H9 (cell line): Measurements from ENCODE around the gene CHRNA3. TPM values are rescaled to one million over a fixed set of nuclear protein-coding genes. Genes with fewer than 3 reads are reported as not detected.

Source experiments
- DNase-seq: peaks from one replicate; pipeline ENCODE4 v3.0.0-alpha.2; 2017
- H2AFZ ChIP-seq: one replicate; pipeline ENCODE4 v1.6.1; 2013; ENCODE audit warnings: mild to moderate bottlenecking, low read length, control low read depth, moderate library complexity
- H2AK5ac ChIP-seq: 2 replicates; pipeline ENCODE4 v1.6.1; 2013; ENCODE audit warnings: low read length, control low read depth, mixed read lengths; ENCODE audit not compliant: insufficient read length
- H2BK120ac ChIP-seq: one replicate; pipeline ENCODE4 v1.6.1; 2013; ENCODE audit warnings: low read depth, mild to moderate bottlenecking, low read length, control low read depth, inconsistent platforms; ENCODE audit not compliant: poor library complexity, severe bottlenecking
- H2BK12ac ChIP-seq: 2 replicates; pipeline ENCODE4 v1.6.1; 2013; ENCODE audit warnings: low read length, control low read depth, mixed read lengths, low read depth; ENCODE audit not compliant: insufficient read length
- H2BK15ac ChIP-seq: 2 replicates; pipeline ENCODE4 v1.6.1; 2013; ENCODE audit warnings: low read depth, low read length, control low read depth
- H2BK20ac ChIP-seq: one replicate; pipeline ENCODE4 v1.6.1; 2013; ENCODE audit warnings: low read depth, mild to moderate bottlenecking, low read length, control low read depth, inconsistent platforms; ENCODE audit not compliant: poor library complexity, severe bottlenecking
- H2BK5ac ChIP-seq: 2 replicates; pipeline ENCODE4 v1.6.1; 2013; ENCODE audit warnings: low read length, control low read depth, mixed read lengths; ENCODE audit not compliant: insufficient read length
- H3K14ac ChIP-seq: 2 replicates; pipeline ENCODE4 v1.6.1; 2013; ENCODE audit warnings: low read length, control low read depth; ENCODE audit not compliant: insufficient read depth
- H3K18ac ChIP-seq: 2 replicates; pipeline ENCODE4 v1.6.1; 2013; ENCODE audit warnings: low read depth, mild to moderate bottlenecking, mixed read lengths, low read length, control low read depth; ENCODE audit not compliant: insufficient read length
- H3K23ac ChIP-seq: 2 replicates; pipeline ENCODE4 v1.6.1; 2013; ENCODE audit warnings: low read length, control low read depth, mixed read lengths, low read depth; ENCODE audit not compliant: insufficient read length
- H3K23me2 ChIP-seq: 2 replicates; pipeline ENCODE4 v1.6.1; 2013; ENCODE audit warnings: low read depth, mild to moderate bottlenecking, mixed read lengths, low read length, control low read depth; ENCODE audit not compliant: insufficient read length, poor library complexity, severe bottlenecking
- H3K27ac ChIP-seq: 2 replicates; pipeline ENCODE4 v1.5.1; 2013; ENCODE audit warnings: low read length, control low read depth, mixed read lengths, low read depth; ENCODE audit not compliant: insufficient read length
- H3K27me3 ChIP-seq: 2 replicates; pipeline ENCODE4 v1.6.1; 2013; ENCODE audit warnings: low read length, control low read depth, inconsistent platforms; ENCODE audit not compliant: insufficient read depth
- H3K4ac ChIP-seq: 2 replicates; pipeline ENCODE4 v1.6.1; 2013; ENCODE audit warnings: low read depth, mild to moderate bottlenecking, control low read depth, inconsistent platforms, low read length, moderate library complexity
- H3K4me1 ChIP-seq: 2 replicates; pipeline ENCODE4 v1.6.1; 2013; ENCODE audit warnings: low read length, control low read depth, inconsistent platforms; ENCODE audit not compliant: insufficient read depth
- H3K4me2 ChIP-seq: 2 replicates; pipeline ENCODE4 v1.6.1; 2013; ENCODE audit warnings: low read length, control low read depth, mixed read lengths; ENCODE audit not compliant: insufficient read length, insufficient read depth
- H3K56ac ChIP-seq: 2 replicates; pipeline ENCODE4 v1.6.1; 2013; ENCODE audit warnings: low read depth, mild to moderate bottlenecking, mixed read lengths, low read length, control low read depth; ENCODE audit not compliant: insufficient read length
- H3K79me1 ChIP-seq: 2 replicates; pipeline ENCODE4 v1.6.1; 2013; ENCODE audit warnings: low read depth, mild to moderate bottlenecking, moderate library complexity, low read length, control low read depth, inconsistent platforms; ENCODE audit not compliant: insufficient read depth, poor library complexity, severe bottlenecking
- H3K79me2 ChIP-seq: 2 replicates; pipeline ENCODE4 v1.6.1; 2013; ENCODE audit warnings: low read length, control low read depth, inconsistent platforms; ENCODE audit not compliant: insufficient read depth
- H3K9ac ChIP-seq: 2 replicates; pipeline ENCODE4 v1.6.1; 2013; ENCODE audit warnings: low read length, control low read depth, mixed read lengths; ENCODE audit not compliant: insufficient read length; ENCODE audit errors: extremely low read depth
- H3K9me3 ChIP-seq: one replicate; pipeline ENCODE4 v1.6.1; 2013; ENCODE audit warnings: low read depth, low read length, inconsistent platforms; ENCODE audit not compliant: control insufficient read depth
- H3T11ph ChIP-seq: one replicate; pipeline ENCODE4 v1.6.1; 2013; ENCODE audit warnings: mild to moderate bottlenecking, low read length, control low read depth, inconsistent platforms
- H4K20me1 ChIP-seq: one replicate; pipeline ENCODE4 v1.6.1; 2013; ENCODE audit not compliant: control insufficient read depth, insufficient read length, insufficient read depth
- H4K5ac ChIP-seq: 2 replicates; pipeline ENCODE4 v1.6.1; 2013; ENCODE audit warnings: low read depth, mild to moderate bottlenecking, mixed read lengths, low read length, control low read depth; ENCODE audit not compliant: insufficient read length
- H4K8ac ChIP-seq: replicated peaks from 2 replicates; pipeline ENCODE4 v1.6.1; 2013; ENCODE audit warnings: low read length, control low read depth, mixed read lengths, low read depth; ENCODE audit not compliant: insufficient read length
- H4K91ac ChIP-seq: 2 replicates; pipeline ENCODE4 v1.6.1; 2013; ENCODE audit warnings: low read depth, mild to moderate bottlenecking, moderate library complexity, mixed read lengths, low read length, control low read depth; ENCODE audit not compliant: insufficient read length
- H3K27ac Mint-ChIP-seq, 3 experiments: 2 replicates in 2 of 3; 3 replicates in 1 of 3; pipeline ENCODE4 v1.8.0; 2020 to 2021; ENCODE audit warnings: mixed read lengths in 3 of 3, mild to moderate bottlenecking in 1 of 3, moderate library complexity in 1 of 3
- H3K27me3 Mint-ChIP-seq: 2 replicates; pipeline ENCODE4 v1.8.0; 2021; ENCODE audit warnings: low read depth, mild to moderate bottlenecking, moderate library complexity, mixed read lengths
- H3K36me3 Mint-ChIP-seq, 3 experiments: 2 replicates in 2 of 3; 3 replicates in 1 of 3; pipeline ENCODE4 v1.8.0; 2020 to 2021; ENCODE audit warnings: low read depth in 3 of 3, mixed read lengths in 3 of 3; ENCODE audit not compliant: insufficient read depth in 1 of 3
- H3K4me1 Mint-ChIP-seq, 2 experiments: 2 replicates each; pipeline ENCODE4 v1.8.0; 2020; ENCODE audit warnings: mixed read lengths in 2 of 2
- H3K4me3 Mint-ChIP-seq, 2 experiments: 2 replicates in 1 of 2; 3 replicates in 1 of 2; pipeline ENCODE4 v1.8.0; 2020 to 2021; ENCODE audit warnings: mild to moderate bottlenecking in 2 of 2, mixed read lengths in 2 of 2, moderate library complexity in 1 of 2
- H3K9me3 Mint-ChIP-seq, 2 experiments: 2 replicates in 1 of 2; 3 replicates in 1 of 2; pipeline ENCODE4 v1.8.0; 2020; ENCODE audit warnings: mild to moderate bottlenecking in 2 of 2, mixed read lengths in 2 of 2, moderate library complexity in 1 of 2
- WGBS: extraction: QIAGEN DNeasy Blood & Tissue Kit; methylation state at CpG from one replicate; pipeline ENCODE4 v1.1.7; 2013; ENCODE audit warnings: missing lambda C conversion rate, low lambda C conversion rate, mixed read lengths; ENCODE audit not compliant: insufficient read length; ENCODE audit errors: extremely low coverage; 5-methylcytosine and 5-hydroxymethylcytosine counted together
- total RNA-seq: library from RNA; stranded (reverse); gene quantifications from 2 replicates; pipeline ENCODE4 v1.2.1, GENCODE V29; 2021
- TF ChIP-seq, protein P1 (sequence below): fragments of 200-600 bp; sonication (generic); conservative IDR thresholded peaks from 3 replicates; pipeline ENCODE4 v1.8.0; 2021; ENCODE audit warnings: antibody characterized with exemption, mild to moderate bottlenecking

Gene CHRNA3
- total RNA-seq, 1 experiment from 2014 or later = 0.81 TPM

DNA sequence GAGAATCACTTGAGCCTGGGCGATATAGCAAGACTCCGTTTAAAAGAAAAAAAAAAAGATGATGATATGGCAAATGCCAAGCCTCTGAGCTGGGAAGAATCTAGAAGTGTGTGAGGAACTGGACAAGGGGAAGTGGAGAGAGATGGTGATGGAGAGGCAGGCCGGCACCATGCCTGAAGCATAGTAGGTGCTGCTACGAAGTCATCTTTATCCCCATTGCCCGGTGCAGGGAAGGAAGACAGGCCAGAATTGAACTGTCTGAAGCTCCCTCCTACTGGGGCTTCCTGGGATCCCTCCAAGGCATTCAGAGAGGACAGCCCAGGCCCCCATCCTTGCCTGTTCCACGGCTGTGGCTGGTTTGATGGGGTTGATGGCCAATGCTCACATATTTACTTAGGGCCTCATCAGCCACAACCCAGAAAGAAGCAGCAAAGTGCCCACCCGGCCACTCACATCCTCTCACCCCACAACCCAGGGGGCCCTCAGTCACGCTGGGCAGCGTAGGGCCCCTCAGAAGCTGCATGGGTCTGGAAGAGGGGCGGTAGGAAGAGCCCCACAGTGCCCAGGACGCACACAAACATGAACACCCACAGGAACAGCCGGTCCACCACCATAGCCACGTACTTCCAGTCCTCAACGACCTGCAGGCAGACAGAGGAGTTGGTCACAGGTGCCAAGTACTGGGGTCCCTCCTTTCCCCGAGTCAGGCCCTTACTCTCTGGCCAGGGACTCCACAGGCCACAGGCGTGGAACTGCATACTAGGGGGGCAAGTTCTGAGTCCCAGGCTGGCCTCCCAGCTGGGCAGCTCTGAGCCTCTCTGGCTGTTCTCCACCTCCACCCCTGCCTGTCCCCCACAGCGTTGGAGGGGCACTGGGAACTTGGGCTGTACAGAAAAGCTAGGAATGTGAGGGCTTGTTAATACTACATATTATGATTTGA, 4.1 kb upstream of the CHRNA3 start:
- Mint-ChIP-seq H3K9me3 (no peaks in the 10 kb centered on the region; a peak in 1 of 5 replicates), H3K4me3 (no peak overlapping the region), H3K4me1 (peaks cover 6 to 7% of the 10 kb centered on the region in 2 experiments; a peak in 1 of 4 replicates), H3K27me3 (peaks cover 56% of the 10 kb centered on the region), H3K36me3 (peaks cover 0 to 9% (median 4%) of the 10 kb centered on the region in 3 experiments; a peak in 2 of 7 replicates), H3K27ac (no peak overlapping the region)
- H3K23ac ChIP-seq = no peak overlapping the region
- TF ChIP-seq, protein P1, sequence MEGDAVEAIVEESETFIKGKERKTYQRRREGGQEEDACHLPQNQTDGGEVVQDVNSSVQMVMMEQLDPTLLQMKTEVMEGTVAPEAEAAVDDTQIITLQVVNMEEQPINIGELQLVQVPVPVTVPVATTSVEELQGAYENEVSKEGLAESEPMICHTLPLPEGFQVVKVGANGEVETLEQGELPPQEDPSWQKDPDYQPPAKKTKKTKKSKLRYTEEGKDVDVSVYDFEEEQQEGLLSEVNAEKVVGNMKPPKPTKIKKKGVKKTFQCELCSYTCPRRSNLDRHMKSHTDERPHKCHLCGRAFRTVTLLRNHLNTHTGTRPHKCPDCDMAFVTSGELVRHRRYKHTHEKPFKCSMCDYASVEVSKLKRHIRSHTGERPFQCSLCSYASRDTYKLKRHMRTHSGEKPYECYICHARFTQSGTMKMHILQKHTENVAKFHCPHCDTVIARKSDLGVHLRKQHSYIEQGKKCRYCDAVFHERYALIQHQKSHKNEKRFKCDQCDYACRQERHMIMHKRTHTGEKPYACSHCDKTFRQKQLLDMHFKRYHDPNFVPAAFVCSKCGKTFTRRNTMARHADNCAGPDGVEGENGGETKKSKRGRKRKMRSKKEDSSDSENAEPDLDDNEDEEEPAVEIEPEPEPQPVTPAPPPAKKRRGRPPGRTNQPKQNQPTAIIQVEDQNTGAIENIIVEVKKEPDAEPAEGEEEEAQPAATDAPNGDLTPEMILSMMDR = no peak
- H3K79me1 ChIP-seq = no peaks in the 10 kb centered on the region
- no peaks in the 10 kb centered on the region for H3K4me1 ChIP-seq
- WGBS = no CpG with 5 or more reads among the region's 17 CpGs
- H2BK15ac ChIP-seq = no peak overlapping the region
- H3K56ac ChIP-seq = no peak overlapping the region
- no peaks in the 10 kb centered on the region for H4K20me1 ChIP-seq
- H2BK120ac ChIP-seq = no peak overlapping the region
- peaks cover 10% of the 10 kb centered on the region for H3K23me2 ChIP-seq
- no peak overlapping the region for H3K14ac ChIP-seq
- H3K18ac ChIP-seq = no peak overlapping the region
- H3K27me3 ChIP-seq = peaks cover 2% of the 10 kb centered on the region; the same call in 1 of the 2 replicates
- no peak overlapping the region for H2BK12ac ChIP-seq
- H2AFZ ChIP-seq = no peak overlapping the region
- no peak overlapping the region for H4K91ac ChIP-seq
- H4K5ac ChIP-seq = no peak overlapping the region
- H2BK5ac ChIP-seq = no peak overlapping the region
- DNase-seq = no peak
- no peak overlapping the region for H3K4me2 ChIP-seq
- H3K9me3 ChIP-seq = no peaks in the 10 kb centered on the region
- H3T11ph ChIP-seq = no peak overlapping the region
- H4K8ac ChIP-seq = no peak overlapping the region
- H2BK20ac ChIP-seq = no peak overlapping the region
- no peak overlapping the region for H3K9ac ChIP-seq
- no peak overlapping the region for H3K4ac ChIP-seq
- H3K27ac ChIP-seq = no peak overlapping the region
- H2AK5ac ChIP-seq = no peak overlapping the region
- H3K79me2 ChIP-seq = no peaks in the 10 kb centered on the region
